Measurements from ENCODE around the gene ZSWIM1. TPM values are rescaled to one million over a fixed set of nuclear protein-coding genes. Genes with fewer than 3 reads are reported as not detected.

ZSWIM1 gene
- total and polyA plus RNA-seq, 2 of the 13 experiments (the other 11 are each of a cell fraction or from before 2014, with no cell fraction given): 9.5 to 11.7 TPM

- TF ChIP-seq LRRFIP1 (CRISPR knock-in tag; conservative IDR thresholded peaks at IDR 0.05) (no peak), TSC22D2 (CRISPR knock-in tag; IDR thresholded peaks at IDR 0.05; ENCODE audit: borderline replicate concordance) (no peak; the same call in 1 of the 2 replicates), ZBTB33 (CRISPR knock-in tag; IDR thresholded peaks at IDR 0.05) (no peak), ZNF570 (CRISPR knock-in tag; IDR thresholded peaks at IDR 0.05; ENCODE audit: borderline replicate concordance) (peak; percentile 30; the same call in 1 of the 2 replicates), ZHX1 (CRISPR knock-in tag; IDR thresholded peaks at IDR 0.05; ENCODE audit: low read depth) (peak; percentile 57; the same call in 1 of the 2 replicates), DBP (CRISPR knock-in tag; IDR thresholded peaks at IDR 0.05; ENCODE audit: not compliant biosample characterization) (peak; percentile 84), ZBED4 (CRISPR knock-in tag; IDR thresholded peaks at IDR 0.05; ENCODE audit: borderline replicate concordance) (peak; percentile 43; the same call in 1 of the 2 replicates), RFX1 (IDR thresholded peaks at IDR 0.05) (no peak), ZNF136 (CRISPR knock-in tag; IDR thresholded peaks at IDR 0.05; ENCODE audit: low read depth) (peak; percentile 90; the same call in 1 of the 2 replicates), IRF9 (CRISPR knock-in tag; IDR thresholded peaks at IDR 0.05; ENCODE audit: borderline replicate concordance) (no peak), BRF2 (CRISPR knock-in tag; IDR thresholded peaks at IDR 0.05) (peak; percentile 40; the same call in 1 of the 2 replicates)
Observed at GRCh38 chr20:45833030-45833882, 47.8 kb upstream of the ZSWIM1 start, which contains the start of gene SNX21 (continued).
